ENCODE measurements around the gene DCTPP1. TPM values are rescaled to one million over a fixed set of nuclear protein-coding genes. Genes with fewer than 3 reads are reported as not detected.

The DCTPP1 gene
- total and polyA plus RNA-seq, 9 of the 15 experiments (the other 6 are each of a cell fraction or from before 2014, with no cell fraction given) = 45.0 to 132 (median 80.6) TPM

DNA sequence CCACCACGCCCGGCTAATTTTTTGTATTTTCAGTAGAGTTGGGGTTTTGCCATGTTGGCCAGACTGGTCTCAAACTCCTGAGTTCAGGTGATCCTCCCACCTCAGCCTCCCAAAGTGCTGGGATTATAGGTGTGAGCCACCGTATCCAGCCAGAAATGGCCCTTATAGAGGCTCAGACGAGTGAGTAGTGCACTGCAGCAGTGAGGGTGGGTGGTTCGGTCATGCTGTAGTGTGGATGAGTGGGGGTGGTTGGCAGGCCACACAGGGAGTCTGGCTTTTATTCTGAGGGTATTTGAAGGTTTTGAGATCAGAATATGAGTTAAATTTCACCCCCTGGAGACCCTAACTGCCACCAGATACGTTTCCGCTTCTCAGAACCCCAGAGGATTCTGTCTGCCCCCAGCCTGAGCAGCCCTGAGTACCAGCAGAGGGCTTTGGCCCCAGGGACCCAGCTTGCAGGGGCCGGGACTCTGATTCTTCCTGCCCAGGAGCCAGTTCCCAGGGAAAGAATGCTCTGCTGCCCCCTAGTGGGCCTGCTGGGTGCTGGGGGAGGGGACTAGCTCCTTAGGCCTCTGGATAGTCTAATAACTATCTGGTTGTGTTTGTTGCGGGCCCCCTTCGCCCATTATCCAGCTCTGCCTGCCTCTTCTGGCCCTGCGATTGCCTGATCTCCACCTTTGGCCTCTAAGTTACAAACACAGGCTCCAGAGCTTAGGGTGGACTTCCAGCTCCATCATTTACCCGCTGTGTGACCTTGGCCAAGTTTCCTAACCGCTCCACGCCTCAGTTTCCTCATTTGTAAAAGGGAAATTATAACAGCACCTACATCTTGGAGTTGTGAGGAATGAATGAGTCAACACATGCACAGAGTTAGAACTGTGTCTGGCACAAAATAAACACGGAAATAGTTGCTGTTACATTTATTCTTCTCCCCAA is 20.4 kb downstream of the DCTPP1 start (continued):
- TF ChIP-seq KAT7 (CRISPR knock-in tag; IDR thresholded peaks at IDR 0.05; ENCODE audit: borderline replicate concordance) (no peak), SMAD1 (IDR thresholded peaks at IDR 0.05; ENCODE audit: low read depth, low read length, partially characterized antibody) (peak; percentile 42), ZNF75A (CRISPR knock-in tag; IDR thresholded peaks at IDR 0.05) (no peak), MAZ (CRISPR knock-in tag; conservative IDR thresholded peaks at IDR 0.05 in 1 of 2, IDR thresholded peaks at IDR 0.05 in 1 of 2) (peak; percentile 45 to 85; a peak in 3 of 4 replicates), FOXK1 (CRISPR knock-in tag; IDR thresholded peaks at IDR 0.05; ENCODE audit: borderline replicate concordance) (peak; percentile 76; the same call in 1 of the 2 replicates), MEIS2 (IDR thresholded peaks at IDR 0.05; ENCODE audit: partially characterized antibody) (no peak), CBX2 (IDR thresholded peaks at IDR 0.05; ENCODE audit: insufficient read depth, low read length, poor library complexity, severe bottlenecking) (no peak), IRF2 (CRISPR knock-in tag; IDR thresholded peaks at IDR 0.05) (no peak), GTF2F1 (IDR thresholded peaks at IDR 0.05; ENCODE audit: low read depth, low read length) (no peak), ATF7 (IDR thresholded peaks at IDR 0.05) (0 out of 2 replicates have a peak, but pooled peaks have one; percentile 22), HNRNPLL (IDR thresholded peaks at IDR 0.05; ENCODE audit: low read depth, low read length, poor library complexity, severe bottlenecking) (no peak), BDP1 (IDR thresholded peaks at IDR 0.05; ENCODE audit: insufficient read depth, insufficient read length) (no peak)
- TF ChIP-seq, protein P1, sequence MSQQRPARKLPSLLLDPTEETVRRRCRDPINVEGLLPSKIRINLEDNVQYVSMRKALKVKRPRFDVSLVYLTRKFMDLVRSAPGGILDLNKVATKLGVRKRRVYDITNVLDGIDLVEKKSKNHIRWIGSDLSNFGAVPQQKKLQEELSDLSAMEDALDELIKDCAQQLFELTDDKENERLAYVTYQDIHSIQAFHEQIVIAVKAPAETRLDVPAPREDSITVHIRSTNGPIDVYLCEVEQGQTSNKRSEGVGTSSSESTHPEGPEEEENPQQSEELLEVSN (IDR thresholded peaks at IDR 0.05; ENCODE audit: borderline replicate concordance in 1 of 2, extremely low read depth in 1 of 2, insufficient read depth in 1 of 2, insufficient read length in 1 of 2, low read depth in 1 of 2, low read length in 1 of 2, poor library complexity in 1 of 2, severe bottlenecking in 1 of 2) = no peak
- TF ChIP-seq, protein P2, sequence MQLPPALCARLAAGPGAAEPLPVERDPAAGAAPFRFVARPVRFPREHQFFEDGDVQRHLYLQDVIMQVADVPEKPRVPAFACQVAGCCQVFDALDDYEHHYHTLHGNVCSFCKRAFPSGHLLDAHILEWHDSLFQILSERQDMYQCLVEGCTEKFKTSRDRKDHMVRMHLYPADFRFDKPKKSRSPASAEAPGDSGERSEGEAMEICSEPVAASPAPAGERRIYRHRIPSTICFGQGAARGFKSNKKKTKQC (CRISPR knock-in tag; IDR thresholded peaks at IDR 0.05) = 0 out of 2 replicates have a peak, but pooled peaks have one; percentile 54
- TF ChIP-seq, protein P3, sequence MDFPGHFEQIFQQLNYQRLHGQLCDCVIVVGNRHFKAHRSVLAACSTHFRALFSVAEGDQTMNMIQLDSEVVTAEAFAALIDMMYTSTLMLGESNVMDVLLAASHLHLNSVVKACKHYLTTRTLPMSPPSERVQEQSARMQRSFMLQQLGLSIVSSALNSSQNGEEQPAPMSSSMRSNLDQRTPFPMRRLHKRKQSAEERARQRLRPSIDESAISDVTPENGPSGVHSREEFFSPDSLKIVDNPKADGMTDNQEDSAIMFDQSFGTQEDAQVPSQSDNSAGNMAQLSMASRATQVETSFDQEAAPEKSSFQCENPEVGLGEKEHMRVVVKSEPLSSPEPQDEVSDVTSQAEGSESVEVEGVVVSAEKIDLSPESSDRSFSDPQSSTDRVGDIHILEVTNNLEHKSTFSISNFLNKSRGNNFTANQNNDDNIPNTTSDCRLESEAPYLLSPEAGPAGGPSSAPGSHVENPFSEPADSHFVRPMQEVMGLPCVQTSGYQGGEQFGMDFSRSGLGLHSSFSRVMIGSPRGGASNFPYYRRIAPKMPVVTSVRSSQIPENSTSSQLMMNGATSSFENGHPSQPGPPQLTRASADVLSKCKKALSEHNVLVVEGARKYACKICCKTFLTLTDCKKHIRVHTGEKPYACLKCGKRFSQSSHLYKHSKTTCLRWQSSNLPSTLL (IDR thresholded peaks at IDR 0.05) = no peak

Measured in K562 (cell line).